ENCODE results near the gene SCN5A.
"Not testable (repeated sequence)": the region's sequence is repeated elsewhere in the genome, so short reads cannot be mapped to it uniquely, and the experiment has no call there.

SCN5A gene

DNA sequence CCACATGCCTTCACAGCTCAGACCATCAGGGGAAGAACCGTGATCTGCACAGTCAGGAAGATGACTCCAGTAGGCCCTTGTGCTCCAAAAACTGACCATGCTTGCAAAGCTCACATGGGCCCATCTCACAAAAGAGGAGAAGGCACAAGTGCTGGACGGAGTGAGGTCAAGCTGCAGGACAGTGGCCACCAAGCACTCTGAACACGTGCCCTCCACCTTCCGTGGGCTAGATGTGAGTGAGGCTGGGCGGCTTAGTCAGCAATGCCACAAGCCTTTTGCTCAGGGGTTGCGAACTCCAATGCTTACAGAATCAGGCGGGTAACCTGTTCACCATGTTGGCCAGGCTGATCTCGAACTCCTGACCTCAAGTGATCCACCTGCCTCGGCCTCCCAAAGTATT, 70.9 kb downstream of the SCN5A start:
- no peak overlapping the region for H3K4me3 Mint-ChIP-seq
- no peaks in the 10 kb centered on the region for H3K27me3 Mint-ChIP-seq (ENCODE audit: low read depth)
- H3K27ac Mint-ChIP-seq: no peak overlapping the region
- no peaks in the 10 kb centered on the region for H3K36me3 Mint-ChIP-seq (ENCODE audit: low read depth)
- no peaks in the 10 kb centered on the region for H3K4me1 Mint-ChIP-seq (ENCODE audit: low read depth)
- H3K9me3 Mint-ChIP-seq: no peaks in the 10 kb centered on the region

DNA sequence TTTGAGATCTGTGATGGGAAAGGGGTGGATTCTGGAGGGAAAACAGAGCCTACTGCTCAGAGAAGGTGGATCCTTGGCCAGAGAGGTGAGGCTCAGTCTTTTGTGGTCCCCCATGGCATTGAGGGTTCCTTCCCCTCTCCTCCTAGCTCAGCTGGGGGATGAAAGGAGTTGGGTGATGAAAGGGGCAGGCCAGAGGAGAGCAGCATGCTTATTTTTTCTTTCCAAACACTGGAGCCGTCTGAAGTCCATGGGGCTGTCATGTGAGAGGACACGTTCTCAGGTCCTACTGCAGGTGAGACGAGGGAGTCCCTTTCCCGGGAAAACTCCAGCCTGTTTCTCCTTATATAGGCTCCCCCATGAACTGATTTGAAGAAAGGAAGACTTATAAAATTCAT, 71.4 kb downstream of the SCN5A start:
- Mint-ChIP-seq H3K9me3 (no peaks in the 10 kb centered on the region), H3K27me3 (ENCODE audit: low read depth) (no peaks in the 10 kb centered on the region), H3K4me3 (no peak overlapping the region), H3K36me3 (ENCODE audit: low read depth) (no peaks in the 10 kb centered on the region), H3K4me1 (ENCODE audit: low read depth) (no peaks in the 10 kb centered on the region), H3K27ac (no peak overlapping the region)

DNA sequence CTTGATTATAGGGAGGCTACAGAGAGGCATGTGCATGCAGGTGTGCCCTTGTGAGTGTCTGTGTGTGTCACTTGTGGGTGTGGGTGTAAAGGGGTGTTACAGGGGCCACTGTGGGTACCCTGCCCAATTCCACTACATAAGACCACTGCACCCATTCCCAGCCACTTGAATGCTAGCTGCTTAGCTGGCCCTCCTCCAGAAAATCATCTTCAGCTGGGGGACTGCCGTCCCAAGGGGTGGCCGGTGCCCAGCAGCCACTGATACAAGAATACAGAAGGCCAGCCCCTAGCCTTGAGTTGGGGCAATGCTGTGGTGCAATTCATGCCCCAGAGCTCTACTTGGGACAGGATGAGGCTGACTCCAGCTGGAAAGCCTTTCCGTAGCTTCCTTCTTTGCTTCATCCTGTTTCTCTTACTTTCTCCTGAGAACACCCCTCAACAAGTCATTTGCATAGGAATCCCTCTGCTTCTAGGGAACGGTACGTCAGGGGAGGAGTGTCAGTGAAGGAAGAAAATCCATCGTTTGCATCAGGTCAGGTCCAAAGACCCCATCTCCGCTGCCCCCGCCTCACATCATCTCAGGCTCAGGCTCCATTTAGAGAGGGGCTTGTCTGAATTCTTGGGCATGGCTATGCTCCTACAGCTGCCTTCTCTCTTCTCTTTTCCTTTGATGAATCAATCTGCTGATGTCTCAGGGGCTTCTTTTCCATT, 72.0 kb downstream of the SCN5A start:
- Mint-ChIP-seq H3K27me3 (ENCODE audit: low read depth) (no peaks in the 10 kb centered on the region), H3K4me1 (ENCODE audit: low read depth) (no peaks in the 10 kb centered on the region), H3K9me3 (no peaks in the 10 kb centered on the region), H3K4me3 (no peak overlapping the region), H3K36me3 (ENCODE audit: low read depth) (no peaks in the 10 kb centered on the region), H3K27ac (no peak overlapping the region)

DNA sequence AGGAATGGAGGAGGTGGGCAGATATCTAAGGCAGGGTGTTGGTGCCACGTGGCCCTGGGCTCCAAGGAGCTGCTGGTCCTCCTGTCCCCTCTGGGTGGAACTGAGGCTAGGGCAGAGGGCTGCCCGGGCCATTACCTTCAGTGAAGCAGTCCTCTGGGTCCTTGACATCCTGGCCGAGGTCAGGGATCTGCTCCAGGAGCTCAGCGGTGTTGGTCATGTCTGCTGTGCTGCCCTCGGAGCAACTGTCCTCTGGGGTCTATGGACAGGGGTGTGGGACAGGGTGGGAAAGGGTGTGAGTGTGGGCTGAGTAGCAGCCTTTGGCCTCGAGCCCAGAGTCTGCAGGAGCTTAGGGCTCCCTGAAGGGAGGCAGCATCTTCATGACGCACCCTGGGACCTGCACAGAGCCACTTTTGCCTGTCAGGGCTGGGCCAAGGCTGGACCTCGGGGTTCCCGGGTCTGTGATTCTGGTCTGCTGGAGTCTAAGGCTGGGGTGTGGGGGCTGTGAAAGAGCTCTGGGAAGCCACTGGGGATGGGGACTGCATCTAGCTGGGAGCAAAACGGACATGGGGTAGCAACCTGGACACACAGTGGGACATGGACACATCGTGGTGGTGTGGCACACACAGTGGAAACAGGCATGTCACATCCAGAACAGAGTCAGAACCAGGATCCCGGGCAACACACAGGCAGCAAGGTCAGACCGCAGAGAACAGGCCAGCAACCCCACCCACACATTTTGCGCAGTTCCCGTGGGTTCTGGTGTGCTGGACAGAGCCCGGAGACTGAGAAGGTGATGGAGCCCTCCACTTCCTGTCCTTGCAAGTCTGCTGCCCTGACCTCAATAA, 72.7 kb downstream of the SCN5A start:
- no peak overlapping the region for H3K27ac Mint-ChIP-seq
- no peaks in the 10 kb centered on the region for H3K27me3 Mint-ChIP-seq (ENCODE audit: low read depth)
- no peaks in the 10 kb centered on the region for H3K36me3 Mint-ChIP-seq (ENCODE audit: low read depth)

DNA sequence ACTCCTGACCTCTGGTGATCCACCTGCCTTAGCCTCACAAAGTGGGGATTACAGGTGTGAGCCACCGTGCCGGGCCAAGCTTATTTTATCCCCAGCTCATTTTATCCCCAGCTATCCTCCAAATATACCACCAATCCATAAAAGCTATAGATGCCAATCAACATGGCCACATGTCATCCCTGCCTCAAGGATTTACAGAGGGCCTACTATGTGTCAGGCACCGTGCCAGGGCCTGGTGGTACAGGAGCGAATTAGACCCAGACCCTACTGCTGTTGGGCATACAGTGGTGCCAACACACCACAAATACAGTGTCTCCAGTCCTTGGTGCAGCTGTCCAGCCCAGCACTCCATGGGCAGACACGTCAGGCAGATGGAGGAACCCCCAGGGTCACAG, 73.4 kb downstream of the SCN5A start:
- Mint-ChIP-seq H3K4me3 (no peak overlapping the region), H3K4me1 (ENCODE audit: low read depth) (no peaks in the 10 kb centered on the region), H3K27ac (no peak overlapping the region), H3K9me3 (no peaks in the 10 kb centered on the region), H3K27me3 (ENCODE audit: low read depth) (no peaks in the 10 kb centered on the region), H3K36me3 (ENCODE audit: low read depth) (no peaks in the 10 kb centered on the region)

More for the DNA sequence above, 72.7 kb downstream of the SCN5A start:
- H3K4me3 Mint-ChIP-seq: no peak overlapping the region
- no peaks in the 10 kb centered on the region for H3K4me1 Mint-ChIP-seq (ENCODE audit: low read depth)
- H3K9me3 Mint-ChIP-seq: no peaks in the 10 kb centered on the region

DNA sequence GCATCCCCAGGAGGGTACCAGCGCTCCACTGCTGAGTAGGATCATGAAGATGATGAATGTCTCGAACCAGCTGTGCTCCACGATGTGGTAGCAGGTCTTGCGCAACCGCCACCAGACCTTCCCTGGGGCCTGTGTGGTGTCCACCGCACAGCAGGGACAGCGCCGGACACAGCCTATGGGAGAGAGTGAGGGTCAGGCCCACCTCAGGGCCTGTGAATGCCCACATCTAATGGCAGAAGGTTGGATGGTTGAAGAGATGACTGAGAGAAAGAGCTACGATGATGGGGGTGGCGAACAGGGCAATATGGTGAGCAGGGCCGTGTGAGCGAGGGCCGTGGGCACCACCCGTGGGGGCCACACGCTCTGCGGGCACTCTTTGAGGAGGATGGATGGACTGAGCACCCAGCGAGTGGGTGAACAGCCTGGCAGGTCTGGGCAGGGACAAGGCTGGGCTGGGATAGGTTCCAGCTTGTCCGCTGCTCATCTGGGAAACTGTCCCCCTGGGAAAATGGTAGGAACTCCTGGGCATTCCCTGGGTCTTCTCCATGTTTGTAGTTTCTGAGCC, 74.1 kb downstream of the SCN5A start:
- no peaks in the 10 kb centered on the region for H3K27me3 Mint-ChIP-seq (ENCODE audit: low read depth)
- no peak overlapping the region for H3K4me3 Mint-ChIP-seq
- no peaks in the 10 kb centered on the region for H3K36me3 Mint-ChIP-seq (ENCODE audit: low read depth)
- no peaks in the 10 kb centered on the region for H3K4me1 Mint-ChIP-seq (ENCODE audit: low read depth)
- H3K9me3 Mint-ChIP-seq: no peaks in the 10 kb centered on the region
- H3K27ac Mint-ChIP-seq: no peak overlapping the region

DNA sequence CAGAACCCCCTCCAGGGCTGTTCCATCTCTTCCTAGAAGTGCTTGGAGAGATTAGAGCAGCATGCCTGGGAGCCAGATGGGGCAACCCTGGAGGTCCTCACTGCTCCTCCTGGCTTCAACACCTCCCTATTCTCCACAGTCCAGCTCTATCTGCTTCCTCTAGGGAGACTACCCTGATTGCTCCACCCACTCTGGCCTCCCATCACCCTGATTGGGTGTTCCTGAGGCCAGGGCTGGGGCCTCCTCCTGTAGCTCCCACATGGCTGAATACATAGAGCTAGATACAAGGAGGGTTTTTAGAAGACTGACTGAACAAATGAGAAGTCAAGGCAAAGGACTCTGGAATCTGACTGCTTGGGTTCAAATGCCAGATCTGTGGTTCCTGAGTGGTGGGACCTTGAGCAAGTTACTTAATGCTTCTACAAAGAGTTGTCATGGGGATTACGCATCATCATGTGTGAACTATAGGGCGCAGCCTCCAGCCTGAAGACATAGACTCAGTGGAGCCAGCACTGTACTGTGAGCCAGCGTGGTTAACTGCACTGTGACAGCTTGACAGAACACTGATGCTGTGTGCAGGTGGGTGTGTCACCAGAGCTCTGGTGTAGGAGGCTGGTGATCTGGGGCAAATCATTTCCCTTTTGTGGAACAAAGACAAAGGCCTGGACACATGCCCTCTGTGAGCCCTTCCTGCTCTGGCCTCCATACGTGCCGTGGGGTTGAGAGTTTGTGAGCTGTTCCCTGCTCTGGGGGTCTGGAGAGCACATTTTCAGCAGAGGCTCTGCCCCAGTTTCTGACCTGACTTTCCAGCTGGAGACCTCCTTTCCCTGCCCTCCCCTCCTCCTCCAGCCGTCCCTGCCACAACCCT, 74.8 kb downstream of the SCN5A start:
- Mint-ChIP-seq H3K4me1 (ENCODE audit: low read depth) (no peaks in the 10 kb centered on the region), H3K36me3 (ENCODE audit: low read depth) (no peaks in the 10 kb centered on the region), H3K9me3 (no peaks in the 10 kb centered on the region), H3K27ac (no peak overlapping the region), H3K27me3 (ENCODE audit: low read depth) (no peaks in the 10 kb centered on the region), H3K4me3 (no peak overlapping the region)

DNA sequence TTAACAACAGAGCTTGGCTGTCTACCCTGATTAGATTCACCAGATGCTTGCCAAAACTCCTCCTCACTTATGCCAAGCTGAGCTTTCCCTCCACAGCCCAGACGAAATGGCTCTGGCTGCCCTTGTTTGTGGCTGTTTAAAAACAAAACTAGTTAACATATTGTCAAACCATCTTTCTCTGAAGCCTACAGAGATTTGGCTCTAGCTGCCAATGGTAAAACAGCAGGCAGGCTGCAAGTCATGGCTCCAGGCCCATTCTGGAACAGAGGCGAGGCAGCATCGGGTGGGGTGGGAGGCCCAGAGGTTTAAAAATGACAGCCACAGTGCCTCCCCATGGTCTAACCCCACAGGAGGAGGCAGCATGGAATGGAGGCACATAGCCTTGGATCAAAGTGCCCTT, 75.9 kb downstream of the SCN5A start:
- no peaks in the 10 kb centered on the region for H3K9me3 Mint-ChIP-seq
- H3K27me3 Mint-ChIP-seq (ENCODE audit: low read depth): no peaks in the 10 kb centered on the region
- H3K4me1 Mint-ChIP-seq (ENCODE audit: low read depth): no peaks in the 10 kb centered on the region
- H3K36me3 Mint-ChIP-seq (ENCODE audit: low read depth): no peaks in the 10 kb centered on the region
- no peak overlapping the region for H3K27ac Mint-ChIP-seq
- no peak overlapping the region for H3K4me3 Mint-ChIP-seq

DNA sequence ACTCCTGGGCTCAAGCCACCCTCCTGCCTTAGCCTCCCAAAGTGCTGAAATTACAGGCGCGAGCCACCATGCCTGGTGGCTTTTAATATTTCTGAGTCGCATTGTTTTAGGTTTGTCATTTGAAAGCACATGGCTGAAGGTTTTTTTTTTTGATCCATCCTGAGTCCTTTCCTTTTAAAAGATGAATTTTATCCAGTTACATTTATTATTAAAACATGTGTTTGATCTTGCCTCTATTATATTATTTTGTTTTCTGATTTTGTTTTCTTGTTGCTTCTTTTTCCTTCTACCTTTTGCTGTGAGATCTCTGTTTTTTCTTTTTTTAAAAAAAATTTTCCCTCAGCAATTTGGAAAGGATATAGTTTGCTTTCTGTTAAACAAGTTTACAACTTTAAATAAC, 76.4 kb downstream of the SCN5A start:
- H3K4me1 Mint-ChIP-seq (ENCODE audit: low read depth): no peaks in the 10 kb centered on the region
- H3K27ac Mint-ChIP-seq: no peak overlapping the region
- H3K4me3 Mint-ChIP-seq: no peak overlapping the region
- H3K9me3 Mint-ChIP-seq: no peaks in the 10 kb centered on the region
- no peaks in the 10 kb centered on the region for H3K27me3 Mint-ChIP-seq (ENCODE audit: low read depth)
- H3K36me3 Mint-ChIP-seq (ENCODE audit: low read depth): no peaks in the 10 kb centered on the region

DNA sequence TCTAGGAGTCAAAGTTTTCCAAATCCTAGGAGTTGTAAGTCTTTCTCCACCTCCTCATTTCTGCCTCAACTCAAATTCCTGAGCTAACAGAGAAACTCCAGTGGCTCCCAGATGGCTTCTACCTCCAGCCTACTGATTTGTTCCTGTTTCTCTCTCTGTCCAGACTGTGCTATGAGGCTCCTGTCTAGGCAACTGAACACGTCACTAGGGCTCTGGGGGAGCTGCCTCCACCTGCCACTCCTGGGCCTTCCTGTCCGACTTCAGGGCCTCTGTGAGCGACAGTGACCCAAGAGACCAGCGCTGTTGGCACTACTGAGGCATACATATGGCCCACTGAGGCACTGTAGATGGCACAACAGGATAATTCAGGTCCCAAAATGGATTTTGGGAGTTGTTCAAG, 82.0 kb downstream of the SCN5A start:
- Mint-ChIP-seq H3K4me1 (ENCODE audit: low read depth) (no peaks in the 10 kb centered on the region), H3K27me3 (ENCODE audit: low read depth) (no peaks in the 10 kb centered on the region), H3K27ac (no peak overlapping the region), H3K4me3 (no peak overlapping the region), H3K9me3 (no peaks in the 10 kb centered on the region), H3K36me3 (ENCODE audit: low read depth) (no peaks in the 10 kb centered on the region)

DNA sequence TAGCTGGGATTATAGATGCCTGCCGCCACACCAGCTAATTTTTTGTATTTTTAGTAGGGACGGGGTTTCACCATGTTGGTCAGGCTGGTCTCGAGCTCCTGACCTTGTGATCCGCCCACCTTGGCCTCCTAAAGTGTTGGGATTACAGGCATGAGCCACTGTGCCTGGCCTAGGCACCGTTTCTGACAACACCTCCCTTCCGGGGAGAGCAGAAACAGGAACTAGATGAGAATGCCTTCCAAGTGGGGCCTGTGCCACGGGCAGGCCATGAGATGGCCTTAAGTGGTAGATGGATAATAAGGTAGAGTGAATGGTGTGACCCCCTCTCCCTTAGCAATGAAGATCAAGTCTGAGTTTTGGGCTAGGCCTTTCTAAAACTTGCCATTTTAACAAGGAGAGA, 82.7 kb downstream of the SCN5A start:
- not testable (repeated sequence) for H3K4me1 Mint-ChIP-seq (ENCODE audit: low read depth); H3K9me3 Mint-ChIP-seq; H3K4me3 Mint-ChIP-seq; H3K27me3 Mint-ChIP-seq (ENCODE audit: low read depth); H3K36me3 Mint-ChIP-seq (ENCODE audit: low read depth); H3K27ac Mint-ChIP-seq

DNA sequence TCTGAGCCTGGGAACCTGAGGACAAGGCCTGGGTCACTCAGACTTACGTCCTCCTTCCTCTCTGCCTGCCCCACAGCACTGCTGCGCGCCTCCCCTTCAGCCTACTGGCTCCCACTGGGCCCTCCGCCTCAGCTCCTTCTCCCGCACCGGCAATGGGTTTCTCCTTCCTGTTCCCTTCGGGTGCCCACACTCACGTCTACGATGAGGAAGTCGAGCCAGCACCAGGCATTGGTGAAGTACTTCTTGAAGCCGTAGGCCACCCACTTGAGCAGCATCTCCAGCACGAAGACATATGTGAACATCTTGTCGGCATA, 83.3 kb downstream of the SCN5A start:
- H3K9me3 Mint-ChIP-seq: no peaks in the 10 kb centered on the region
- no peak overlapping the region for H3K4me3 Mint-ChIP-seq
- no peaks in the 10 kb centered on the region for H3K27me3 Mint-ChIP-seq (ENCODE audit: low read depth)
- no peaks in the 10 kb centered on the region for H3K36me3 Mint-ChIP-seq (ENCODE audit: low read depth)
- H3K4me1 Mint-ChIP-seq (ENCODE audit: low read depth): no peaks in the 10 kb centered on the region
- no peak overlapping the region for H3K27ac Mint-ChIP-seq

DNA sequence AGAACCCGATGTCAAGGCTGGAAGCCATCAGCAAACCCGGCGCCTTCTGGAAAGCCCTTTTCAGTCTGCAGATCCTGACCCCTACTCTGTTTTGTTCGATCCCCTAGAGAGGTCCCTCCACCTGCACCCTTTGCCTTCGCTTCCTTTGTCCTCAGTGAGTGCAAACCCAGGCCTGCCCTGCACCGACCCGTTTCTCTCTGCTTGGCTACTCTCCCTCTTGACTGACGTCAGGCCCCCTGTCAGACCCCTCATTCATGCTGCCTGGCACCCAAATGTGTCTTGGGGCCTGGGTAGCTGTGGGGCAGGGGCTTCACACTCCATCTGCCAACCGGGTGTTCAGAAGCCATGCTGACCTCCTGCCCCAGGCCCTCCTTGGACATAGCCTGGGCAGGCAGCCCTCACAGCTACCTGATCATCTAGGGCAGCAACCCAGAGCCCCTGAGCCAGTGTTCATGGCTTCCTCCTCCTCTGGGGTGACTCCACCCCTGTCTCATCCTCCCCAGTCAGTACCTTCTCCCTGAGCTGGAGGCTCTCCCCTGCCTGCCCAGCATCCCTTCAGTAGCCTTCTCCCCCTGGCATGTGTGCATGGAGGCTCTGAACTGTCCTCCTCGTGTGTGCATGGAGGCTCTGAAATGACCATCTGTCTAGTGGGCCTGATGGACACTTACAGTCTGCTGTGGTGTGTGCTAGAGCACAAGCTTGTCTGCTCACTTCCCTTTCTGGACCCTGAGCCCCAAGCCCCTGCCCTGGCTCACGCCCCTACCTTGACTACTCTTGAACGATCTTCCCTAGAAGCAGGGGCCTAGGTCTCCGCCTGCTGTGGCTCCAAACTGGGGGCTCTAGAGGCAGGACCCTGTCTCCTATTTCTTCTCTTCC, 83.9 kb downstream of the SCN5A start:
- no peak overlapping the region for H3K27ac Mint-ChIP-seq
- no peak overlapping the region for H3K4me3 Mint-ChIP-seq
- H3K4me1 Mint-ChIP-seq (ENCODE audit: low read depth): no peaks in the 10 kb centered on the region
- H3K36me3 Mint-ChIP-seq (ENCODE audit: low read depth): no peaks in the 10 kb centered on the region
- no peaks in the 10 kb centered on the region for H3K9me3 Mint-ChIP-seq
- no peaks in the 10 kb centered on the region for H3K27me3 Mint-ChIP-seq (ENCODE audit: low read depth)
